ENCODE data around the gene USO1.

The USO1 gene

DNA sequence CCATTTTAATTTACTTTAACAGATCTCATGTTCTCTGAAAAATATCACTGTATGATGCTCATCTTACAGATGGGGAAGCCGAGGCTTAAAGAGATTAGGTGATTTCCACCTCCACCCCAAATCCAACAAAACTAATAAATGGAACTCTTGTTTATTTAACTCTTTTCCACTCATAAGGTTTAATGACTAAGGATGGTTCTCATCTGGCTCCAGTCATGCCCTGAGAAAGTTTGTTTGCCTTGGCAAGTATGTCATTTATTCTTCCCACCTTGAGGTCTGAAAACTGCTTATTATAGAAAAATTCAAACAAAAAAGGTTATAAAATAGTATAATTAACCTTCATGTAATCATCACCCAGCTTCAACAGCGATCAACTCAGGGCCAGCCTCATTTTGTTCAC lies 121.6 kb downstream of the USO1 start:
- no peak for DNase-seq

GRCh38 chr4:75848171-75848760 lies 123.9 kb downstream of the USO1 start:
- DNase-seq: peak; percentile 90

GRCh38 chr4:75848891-75849290 lies 124.5 kb downstream of the USO1 start:
- no peak for DNase-seq

- no peak for DNase-seq
Measured at GRCh38 chr4:75849461-75849860, 125.1 kb downstream of the USO1 start.

DNA sequence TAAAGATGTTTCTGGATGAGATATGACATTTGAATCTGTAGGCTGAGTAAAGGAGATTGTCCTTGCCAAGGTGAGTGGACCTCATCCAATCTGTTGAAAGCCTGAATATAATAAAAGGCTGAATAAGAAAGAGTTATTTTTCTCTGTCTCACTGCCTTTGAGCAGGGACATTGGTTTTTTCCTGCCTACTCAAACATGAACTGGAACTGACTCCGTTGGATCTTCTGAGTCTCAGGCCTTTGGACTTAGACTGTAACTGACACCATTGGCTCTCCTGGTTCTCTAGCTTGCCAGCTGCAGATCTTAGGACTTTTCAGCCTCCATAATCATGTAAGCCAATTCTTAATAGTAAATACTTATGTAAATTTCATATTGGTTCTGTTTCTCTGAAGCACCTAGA lies 134.3 kb downstream of the USO1 start:
- DNase-seq: no peak

- DNase-seq: no peak
Measured at GRCh38 chr4:75860606-75861005, 136.2 kb downstream of the USO1 start.
